BE2C (cell line): Measurements from ENCODE around the gene ABCC5.

Experiments
- DNase-seq: peaks from one replicate; pipeline ENCODE4 v3.0.0-alpha.2; 2020
- H3K27me3 ChIP-seq: fragments of 250-450 bp; sonication (Bioruptor Pico); 2 replicates; pipeline ENCODE4 v1.5.1; 2020; ENCODE audit warnings: mild to moderate bottlenecking
- H3K36me3 ChIP-seq: fragments of 250-450 bp; sonication (Bioruptor Pico); 2 replicates; pipeline ENCODE4 v1.5.1; 2020; ENCODE audit warnings: mild to moderate bottlenecking
- H3K4me1 ChIP-seq: fragments of 250-450 bp; sonication (Bioruptor Pico); 2 replicates; pipeline ENCODE4 v1.5.1; 2020
- H3K4me3 ChIP-seq: 2 replicates; pipeline ENCODE4 v1.5.1; 2011; ENCODE audit warnings: low read depth, low read length
- H3K9me3 ChIP-seq: fragments of 250-450 bp; sonication (Bioruptor Pico); 2 replicates; pipeline ENCODE4 v1.5.1; 2020
- TF ChIP-seq, protein P1 (sequence below): IDR thresholded peaks from 2 replicates; pipeline ENCODE4 v1.5.1; 2012; ENCODE audit warnings: mild to moderate bottlenecking, low read depth, low read length

ABCC5 gene

DNA sequence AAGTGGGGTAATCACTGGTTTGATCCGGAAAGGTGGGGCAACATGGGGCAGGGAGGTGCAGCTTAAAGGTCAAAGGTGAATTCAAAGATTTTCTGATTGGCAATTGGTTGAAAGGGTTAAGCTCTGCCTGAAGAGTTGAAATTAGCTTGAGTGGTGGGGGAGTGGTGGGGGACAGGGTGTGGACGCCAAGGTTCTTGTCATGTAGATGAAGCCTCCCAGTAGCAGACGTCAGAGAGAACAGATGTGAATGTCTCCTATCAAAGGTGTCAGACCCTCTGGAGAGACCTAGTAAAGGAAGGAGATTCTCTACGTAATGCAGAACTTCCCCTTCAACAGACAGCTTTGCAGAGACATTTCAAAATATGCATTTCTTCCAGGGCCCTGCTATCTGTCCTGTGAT is 62.8 kb downstream of the ABCC5 start:
- H3K36me3 ChIP-seq, result peaks cover 34% of the 10 kb centered on the region
- TF ChIP-seq, protein P1, sequence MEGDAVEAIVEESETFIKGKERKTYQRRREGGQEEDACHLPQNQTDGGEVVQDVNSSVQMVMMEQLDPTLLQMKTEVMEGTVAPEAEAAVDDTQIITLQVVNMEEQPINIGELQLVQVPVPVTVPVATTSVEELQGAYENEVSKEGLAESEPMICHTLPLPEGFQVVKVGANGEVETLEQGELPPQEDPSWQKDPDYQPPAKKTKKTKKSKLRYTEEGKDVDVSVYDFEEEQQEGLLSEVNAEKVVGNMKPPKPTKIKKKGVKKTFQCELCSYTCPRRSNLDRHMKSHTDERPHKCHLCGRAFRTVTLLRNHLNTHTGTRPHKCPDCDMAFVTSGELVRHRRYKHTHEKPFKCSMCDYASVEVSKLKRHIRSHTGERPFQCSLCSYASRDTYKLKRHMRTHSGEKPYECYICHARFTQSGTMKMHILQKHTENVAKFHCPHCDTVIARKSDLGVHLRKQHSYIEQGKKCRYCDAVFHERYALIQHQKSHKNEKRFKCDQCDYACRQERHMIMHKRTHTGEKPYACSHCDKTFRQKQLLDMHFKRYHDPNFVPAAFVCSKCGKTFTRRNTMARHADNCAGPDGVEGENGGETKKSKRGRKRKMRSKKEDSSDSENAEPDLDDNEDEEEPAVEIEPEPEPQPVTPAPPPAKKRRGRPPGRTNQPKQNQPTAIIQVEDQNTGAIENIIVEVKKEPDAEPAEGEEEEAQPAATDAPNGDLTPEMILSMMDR, result no peak
- no peak for DNase-seq

DNA sequence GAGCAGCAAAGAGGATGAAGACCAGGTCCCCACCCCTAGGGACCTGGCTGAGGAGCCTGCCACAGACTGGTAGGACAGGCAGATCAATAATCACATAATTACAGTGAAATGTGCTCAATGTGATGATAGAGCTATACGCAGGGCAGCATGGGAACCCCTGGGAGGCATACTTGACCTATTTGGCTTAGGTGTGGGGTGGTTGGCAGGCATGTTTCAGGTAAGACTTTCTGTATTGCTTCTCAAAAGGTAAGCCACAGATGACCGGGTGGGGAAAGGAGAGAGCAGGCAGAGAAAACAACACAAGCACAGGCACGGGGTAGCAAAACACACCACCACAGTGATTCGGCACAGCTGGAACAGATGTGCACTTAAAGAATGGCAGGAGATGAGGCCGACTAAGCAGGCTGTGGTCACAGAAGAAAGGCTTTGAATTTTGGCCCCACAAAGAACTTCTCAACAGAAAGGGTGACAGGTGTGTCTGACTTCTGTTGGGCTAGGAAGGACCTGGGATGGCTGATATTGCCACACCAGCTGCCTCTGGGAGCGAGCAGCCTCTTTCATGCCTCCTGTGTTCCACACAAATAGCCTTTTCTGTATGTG is 64.1 kb downstream of the ABCC5 start:
- TF ChIP-seq, protein P1, result no peak
- H3K36me3 ChIP-seq, result peaks cover 47% of the 10 kb centered on the region
- no peaks in the 10 kb centered on the region for H3K27me3 ChIP-seq
- H3K9me3 ChIP-seq, result no peaks in the 10 kb centered on the region
- H3K4me1 ChIP-seq, result no peaks in the 10 kb centered on the region
- no peak for DNase-seq
- no peak overlapping the region for H3K4me3 ChIP-seq

More for the DNA sequence above, 62.8 kb downstream of the ABCC5 start:
- H3K4me1 ChIP-seq, result no peaks in the 10 kb centered on the region
- no peaks in the 10 kb centered on the region for H3K9me3 ChIP-seq
- no peak overlapping the region for H3K4me3 ChIP-seq
- no peaks in the 10 kb centered on the region for H3K27me3 ChIP-seq

DNA sequence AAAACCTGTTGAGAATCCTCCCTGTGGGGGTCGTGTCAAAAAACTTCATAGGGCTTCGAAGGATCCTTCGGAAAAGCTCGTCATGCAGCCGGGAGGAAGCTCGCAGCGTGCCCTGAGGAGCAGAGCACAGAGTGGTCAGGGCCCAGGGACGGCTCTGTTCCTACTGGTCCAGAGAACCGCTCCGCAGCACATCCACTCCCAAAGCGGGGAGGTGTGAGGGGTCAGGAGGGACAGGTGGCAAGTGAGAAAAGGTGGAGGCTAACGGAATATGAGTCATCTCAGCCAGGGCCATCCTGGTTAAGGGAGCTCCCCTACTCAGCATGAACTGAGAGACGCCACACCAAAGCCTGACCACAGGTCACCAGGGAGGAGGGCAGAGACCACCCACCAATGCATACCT is 66.2 kb downstream of the ABCC5 start:
- no peaks in the 10 kb centered on the region for H3K9me3 ChIP-seq
- no peaks in the 10 kb centered on the region for H3K27me3 ChIP-seq
- no peak for DNase-seq
- no peak overlapping the region for H3K4me3 ChIP-seq
- peaks cover 48% of the 10 kb centered on the region for H3K36me3 ChIP-seq
- no peaks in the 10 kb centered on the region for H3K4me1 ChIP-seq
- TF ChIP-seq, protein P1, result no peak

DNA sequence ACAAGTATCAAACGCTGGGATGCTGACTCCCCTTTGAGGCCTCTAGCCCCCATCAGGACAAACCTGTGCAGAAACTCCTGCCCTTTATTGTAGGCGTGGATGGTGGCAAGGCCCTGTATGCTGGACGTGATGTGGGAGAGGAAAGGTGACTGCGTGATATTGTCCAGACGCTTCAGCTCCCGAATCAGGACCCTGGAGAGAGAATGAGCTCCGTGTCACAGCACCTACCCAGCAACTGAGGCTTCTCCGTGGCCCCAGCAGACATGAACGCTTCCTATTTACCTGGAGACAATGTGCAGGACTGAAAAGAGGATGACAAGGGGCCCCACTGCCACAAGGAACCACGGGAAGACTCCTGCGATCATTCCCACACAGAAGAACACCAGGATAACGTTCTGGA is 68.0 kb downstream of the ABCC5 start:
- H3K36me3 ChIP-seq, result peaks cover 58% of the 10 kb centered on the region
- TF ChIP-seq, protein P1, result no peak
- H3K9me3 ChIP-seq, result no peaks in the 10 kb centered on the region

DNA sequence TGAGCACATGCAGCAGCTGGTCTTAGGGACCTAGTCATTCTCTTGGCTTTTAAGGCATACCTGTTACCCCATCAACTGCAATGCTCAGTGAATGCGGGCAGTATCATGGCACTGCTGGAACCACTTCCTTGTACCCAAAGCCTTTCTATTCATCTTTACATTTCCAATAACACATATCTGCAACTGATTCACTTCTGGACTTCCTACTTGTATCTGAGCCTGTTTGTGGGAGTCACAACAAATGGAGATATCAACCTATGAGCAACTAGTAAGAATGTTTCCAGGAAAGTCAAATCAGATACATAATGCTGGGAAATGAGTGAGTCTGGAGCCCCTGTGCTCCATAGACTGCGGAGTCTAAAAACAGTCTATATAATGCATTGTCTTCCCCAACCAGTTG is 71.6 kb downstream of the ABCC5 start:
- no peak overlapping the region for H3K4me3 ChIP-seq
- peaks cover 59% of the 10 kb centered on the region for H3K36me3 ChIP-seq
- no peaks in the 10 kb centered on the region for H3K4me1 ChIP-seq
- no peaks in the 10 kb centered on the region for H3K27me3 ChIP-seq
- no peaks in the 10 kb centered on the region for H3K9me3 ChIP-seq
- TF ChIP-seq, protein P1, result no peak
- no peak for DNase-seq

More for the DNA sequence above, 68.0 kb downstream of the ABCC5 start:
- Histone ChIP-seq H3K4me1 (no peaks in the 10 kb centered on the region), H3K27me3 (no peaks in the 10 kb centered on the region), H3K4me3 (no peak overlapping the region)
- no peak for DNase-seq

DNA sequence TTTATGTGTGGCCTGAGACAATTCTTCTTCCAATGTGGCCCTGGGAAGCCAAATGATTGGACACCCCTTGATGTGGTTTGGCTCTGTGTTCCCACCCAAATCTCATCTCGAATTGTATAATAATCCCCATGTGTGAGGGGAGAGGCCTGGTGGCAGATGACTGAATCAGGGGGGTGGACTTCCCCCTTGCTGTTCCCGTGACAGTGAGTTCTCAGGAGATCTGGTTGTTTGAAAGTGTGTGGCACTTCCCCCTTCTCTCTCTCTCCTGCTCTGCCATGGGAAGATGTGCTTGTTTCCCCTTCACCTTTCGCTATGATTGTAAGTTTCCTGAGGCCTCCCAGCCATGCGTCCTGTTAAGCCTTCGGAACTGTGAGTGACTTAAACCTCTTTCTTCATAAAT is 72.9 kb downstream of the ABCC5 start:
- TF ChIP-seq, protein P1, result no peak
- no peak for DNase-seq
- Histone ChIP-seq H3K9me3 (no peaks in the 10 kb centered on the region), H3K4me3 (no peak overlapping the region), H3K27me3 (no peaks in the 10 kb centered on the region), H3K36me3 (peaks cover 55% of the 10 kb centered on the region), H3K4me1 (no peaks in the 10 kb centered on the region)
